ENCODE measurements around the gene PDGFRB. TPM values are rescaled to one million over a fixed set of nuclear protein-coding genes. Genes with fewer than 3 reads are reported as not detected.
A peak's percentile ranks its signal among the peaks of the same experiment; 100 is the strongest.

PDGFRB gene
- polyA plus RNA-seq, 1 experiment: 276 TPM

DNA sequence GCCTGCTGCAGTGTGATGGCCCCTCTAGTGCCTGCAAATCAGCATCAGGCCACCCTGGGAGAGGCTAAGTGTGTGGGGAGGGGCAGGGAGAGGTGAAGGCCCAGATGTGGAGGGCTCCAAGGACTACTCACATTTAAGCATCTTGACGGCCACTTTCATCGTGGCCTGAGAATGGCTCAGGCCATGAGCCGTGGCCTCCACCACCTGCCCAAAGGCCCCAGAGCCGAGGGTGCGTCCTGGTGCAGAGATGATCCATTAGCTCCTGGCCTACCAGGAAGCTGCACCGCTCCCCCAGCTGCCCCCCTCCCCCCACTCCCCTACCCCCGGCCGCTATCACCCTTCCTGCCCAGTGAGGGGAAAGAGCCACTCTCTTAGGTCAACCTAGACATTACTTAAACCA lies 31.0 kb downstream of the PDGFRB start:
- Histone ChIP-seq H3K36me3 (ENCODE audit: control insufficient read depth, insufficient read depth, low read length) (peaks cover 85% of the 10 kb centered on the region), H3K27me3 (ENCODE audit: control insufficient read depth, insufficient read depth, low read length) (no peaks in the 10 kb centered on the region), H3K4me3 (ENCODE audit: low read depth, low read length) (no peak overlapping the region)
- no peak for DNase-seq (ENCODE audit: low read depth)
- TF ChIP-seq, protein P1, sequence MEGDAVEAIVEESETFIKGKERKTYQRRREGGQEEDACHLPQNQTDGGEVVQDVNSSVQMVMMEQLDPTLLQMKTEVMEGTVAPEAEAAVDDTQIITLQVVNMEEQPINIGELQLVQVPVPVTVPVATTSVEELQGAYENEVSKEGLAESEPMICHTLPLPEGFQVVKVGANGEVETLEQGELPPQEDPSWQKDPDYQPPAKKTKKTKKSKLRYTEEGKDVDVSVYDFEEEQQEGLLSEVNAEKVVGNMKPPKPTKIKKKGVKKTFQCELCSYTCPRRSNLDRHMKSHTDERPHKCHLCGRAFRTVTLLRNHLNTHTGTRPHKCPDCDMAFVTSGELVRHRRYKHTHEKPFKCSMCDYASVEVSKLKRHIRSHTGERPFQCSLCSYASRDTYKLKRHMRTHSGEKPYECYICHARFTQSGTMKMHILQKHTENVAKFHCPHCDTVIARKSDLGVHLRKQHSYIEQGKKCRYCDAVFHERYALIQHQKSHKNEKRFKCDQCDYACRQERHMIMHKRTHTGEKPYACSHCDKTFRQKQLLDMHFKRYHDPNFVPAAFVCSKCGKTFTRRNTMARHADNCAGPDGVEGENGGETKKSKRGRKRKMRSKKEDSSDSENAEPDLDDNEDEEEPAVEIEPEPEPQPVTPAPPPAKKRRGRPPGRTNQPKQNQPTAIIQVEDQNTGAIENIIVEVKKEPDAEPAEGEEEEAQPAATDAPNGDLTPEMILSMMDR (IDR thresholded peaks at IDR 0.05; ENCODE audit: insufficient read depth, low read depth, low read length): no peak
- ChIA-PET POLR2A (no interaction called here), CTCF (interaction anchor here (1.2 to 1.6 kb wide), 3 partner anchors 10 to 93 kb away, joined by 4 to 5 read pairs (median 4); no protein-coding TSS in a partner anchor)

DNA sequence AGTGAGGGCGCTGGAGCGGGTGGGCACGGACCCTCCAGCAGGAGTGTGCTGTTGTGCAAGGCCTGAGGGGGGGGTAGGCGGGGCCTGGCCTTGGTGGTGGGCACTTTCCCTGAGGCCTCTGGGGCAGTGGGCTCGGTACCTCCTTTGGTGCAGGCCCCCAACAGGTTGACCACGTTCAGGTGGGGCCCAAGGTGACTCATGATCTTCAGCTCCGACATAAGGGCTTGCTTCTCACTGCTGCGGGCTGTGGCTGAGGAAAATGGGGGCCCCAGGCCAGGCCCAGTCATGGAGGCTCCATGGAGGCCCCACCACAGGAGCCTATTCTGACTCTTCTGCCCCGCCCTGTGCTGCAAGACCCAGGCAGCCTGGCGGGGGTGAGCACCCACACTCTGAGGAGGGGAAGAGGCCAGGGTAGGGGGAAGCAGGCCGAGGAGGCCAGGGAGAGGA lies 31.5 kb downstream of the PDGFRB start:
- TF ChIP-seq, protein P1 (IDR thresholded peaks at IDR 0.05; ENCODE audit: insufficient read depth, low read depth, low read length): no peak
- POLR2A ChIA-PET: no interaction called here
- DNase-seq (ENCODE audit: low read depth): no peak
- H3K4me3 ChIP-seq (ENCODE audit: low read depth, low read length): no peak overlapping the region
- no peaks in the 10 kb centered on the region for H3K27me3 ChIP-seq (ENCODE audit: control insufficient read depth, insufficient read depth, low read length)
- peaks cover 85% of the 10 kb centered on the region for H3K36me3 ChIP-seq (ENCODE audit: control insufficient read depth, insufficient read depth, low read length)
- CTCF ChIA-PET: interaction anchor here (1.0 kb wide), 1 partner anchor 66 kb away, joined by 3 read pairs; the partner anchor contains the start of gene SLC6A7

DNA sequence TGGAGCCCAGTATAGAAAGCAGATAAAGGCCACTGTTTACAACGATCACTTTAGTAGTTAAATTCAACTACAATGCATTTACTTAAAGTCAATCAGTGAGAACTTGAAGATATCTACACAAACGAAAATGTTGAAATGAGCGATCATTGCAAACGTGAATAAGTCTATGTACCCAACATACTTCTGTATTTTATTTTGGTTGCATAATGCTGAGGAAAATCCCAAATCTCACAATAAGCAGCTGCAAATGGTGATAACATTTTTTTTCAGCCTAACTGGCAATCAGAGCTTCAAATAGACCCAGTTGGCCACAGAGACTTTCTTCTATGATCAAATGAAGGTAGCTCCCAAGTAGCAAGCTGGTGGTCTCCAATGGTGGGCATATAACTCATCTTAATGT lies 32.1 kb downstream of the PDGFRB start:
- DNase-seq (ENCODE audit: low read depth): no peak
- H3K27me3 ChIP-seq (ENCODE audit: control insufficient read depth, insufficient read depth, low read length): no peaks in the 10 kb centered on the region
- ChIA-PET CTCF (interaction anchor here (1.0 to 1.3 kb wide), 5 partner anchors 51 to 289 kb away, joined by 3 read pairs; partner anchors contain the start of gene SLC6A7), POLR2A (no interaction called here)
- H3K4me3 ChIP-seq (ENCODE audit: low read depth, low read length): no peak overlapping the region
- H3K36me3 ChIP-seq (ENCODE audit: control insufficient read depth, insufficient read depth, low read length): peaks cover 88% of the 10 kb centered on the region
- TF ChIP-seq, protein P1 (IDR thresholded peaks at IDR 0.05; ENCODE audit: insufficient read depth, low read depth, low read length): no peak

DNA sequence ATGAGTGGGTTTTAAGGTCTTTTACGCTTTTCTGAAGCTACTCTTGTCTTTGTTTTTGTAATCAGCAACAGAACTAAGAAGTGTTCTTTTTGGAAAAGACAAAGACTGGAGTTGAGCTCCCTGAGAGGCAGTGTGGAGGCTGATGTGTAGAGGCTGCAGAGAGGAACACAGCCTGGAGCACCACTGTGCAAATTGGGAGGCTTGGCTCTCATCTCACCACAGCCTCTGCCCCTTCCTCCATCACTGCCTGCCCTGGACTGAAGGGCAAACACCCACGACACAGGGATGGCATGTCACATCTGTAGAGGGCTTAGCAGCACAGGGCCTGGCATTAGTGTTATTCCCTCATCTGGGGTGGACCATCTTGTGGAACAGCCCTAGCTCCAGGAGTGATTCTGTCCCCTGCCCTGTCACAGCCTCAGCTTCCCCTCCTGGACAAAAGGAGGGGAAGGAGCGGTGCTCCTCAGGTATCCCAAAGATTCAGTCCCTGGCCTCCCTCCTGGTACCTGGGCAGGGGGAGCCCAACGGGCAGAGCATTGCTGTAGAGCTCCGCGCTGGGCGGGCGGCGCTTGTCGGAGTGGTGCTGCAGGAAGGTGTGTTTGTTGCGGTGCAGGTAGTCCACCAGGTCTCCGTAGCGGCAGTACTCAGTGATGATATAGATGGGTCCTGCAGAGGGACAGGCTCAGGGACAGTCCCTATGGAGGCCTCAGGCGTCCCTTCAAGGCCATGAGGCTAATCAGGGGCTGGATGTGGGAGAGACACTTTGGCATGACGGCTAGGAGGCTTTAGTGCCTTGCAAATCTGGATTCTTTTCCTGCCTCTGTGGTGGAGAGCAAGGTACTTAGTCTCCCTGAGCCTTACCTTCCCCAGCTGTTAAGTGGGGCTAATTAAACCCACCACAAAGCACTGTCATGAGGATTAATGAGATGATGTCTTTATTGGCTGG lies 32.8 kb downstream of the PDGFRB start:
- ChIA-PET CTCF (interaction anchor here (1.0 to 1.3 kb wide), 5 partner anchors 52 to 288 kb away, joined by 3 read pairs; partner anchors contain the start of gene SLC6A7), POLR2A (no interaction called here)
- Histone ChIP-seq H3K4me3 (ENCODE audit: low read depth, low read length) (no peak overlapping the region), H3K36me3 (ENCODE audit: control insufficient read depth, insufficient read depth, low read length) (peaks cover 88% of the 10 kb centered on the region), H3K27me3 (ENCODE audit: control insufficient read depth, insufficient read depth, low read length) (no peaks in the 10 kb centered on the region)
- TF ChIP-seq, protein P1 (IDR thresholded peaks at IDR 0.05; ENCODE audit: insufficient read depth, low read depth, low read length): no peak
- no peak for DNase-seq (ENCODE audit: low read depth)

DNA sequence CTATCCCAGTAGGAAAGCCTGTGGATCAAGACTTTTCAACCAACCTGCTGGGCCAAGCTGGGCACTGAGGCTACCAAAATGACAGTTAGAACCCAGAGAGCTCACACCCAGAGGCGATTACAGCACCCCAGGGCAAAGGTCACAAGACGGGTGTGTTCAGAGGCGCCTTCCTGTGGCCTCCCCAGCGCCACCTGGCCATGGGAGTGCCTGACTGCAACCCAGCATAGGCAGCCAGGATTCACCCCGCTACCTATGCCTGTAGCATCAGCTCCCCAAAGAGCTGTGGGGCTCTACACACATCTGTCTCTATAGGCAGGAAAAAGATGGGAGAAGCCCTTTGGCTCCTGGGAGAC lies 33.5 kb downstream of the PDGFRB start:
- CTCF ChIA-PET: interaction anchor here (1.3 kb wide), 1 partner anchor 54 kb away, joined by 3 read pairs; no protein-coding TSS in a partner anchor

More for the DNA sequence above, 33.5 kb downstream of the PDGFRB start:
- Histone ChIP-seq H3K4me3 (ENCODE audit: low read depth, low read length) (no peak overlapping the region), H3K36me3 (ENCODE audit: control insufficient read depth, insufficient read depth, low read length) (peaks cover 89% of the 10 kb centered on the region), H3K27me3 (ENCODE audit: control insufficient read depth, insufficient read depth, low read length) (no peaks in the 10 kb centered on the region)
- DNase-seq (ENCODE audit: low read depth): no peak
- TF ChIP-seq, protein P1 (IDR thresholded peaks at IDR 0.05; ENCODE audit: insufficient read depth, low read depth, low read length): 0 out of 2 replicates have a peak, but pooled peaks have one; percentile 4
- POLR2A ChIA-PET: no interaction called here

Measured in BJ (cell line).